ENCODE results near the gene RADX. TPM values are rescaled to one million over a fixed set of nuclear protein-coding genes. Genes with fewer than 3 reads are reported as not detected.

RADX gene
- total RNA-seq, 2 donors from 2014 or later = 0.37 to 0.43 TPM

Small RNA genes within 50 kb of the gene (microRNA-seq; reads per million reads assigned to microRNA genes)
- gene MIR548AN (ENCODE audit: borderline microRNAs expressed in 2 of 2) = 0 to 0.26 reads per million in 2 donors

Other genes starting within 250 kb of the RADX start
- not detected for gene RNF128, start 114.7 kb downstream of the RADX start, total RNA-seq
- 1 to 10 TPM; 9.2 to 9.4 TPM for gene TBC1D8B, start 190.7 kb downstream of the RADX start, total RNA-seq

All from posterior vena cava (tissue), 2 donors.